Measurements from ENCODE around the gene MLH1.

- TF ChIP-seq, protein P1, sequence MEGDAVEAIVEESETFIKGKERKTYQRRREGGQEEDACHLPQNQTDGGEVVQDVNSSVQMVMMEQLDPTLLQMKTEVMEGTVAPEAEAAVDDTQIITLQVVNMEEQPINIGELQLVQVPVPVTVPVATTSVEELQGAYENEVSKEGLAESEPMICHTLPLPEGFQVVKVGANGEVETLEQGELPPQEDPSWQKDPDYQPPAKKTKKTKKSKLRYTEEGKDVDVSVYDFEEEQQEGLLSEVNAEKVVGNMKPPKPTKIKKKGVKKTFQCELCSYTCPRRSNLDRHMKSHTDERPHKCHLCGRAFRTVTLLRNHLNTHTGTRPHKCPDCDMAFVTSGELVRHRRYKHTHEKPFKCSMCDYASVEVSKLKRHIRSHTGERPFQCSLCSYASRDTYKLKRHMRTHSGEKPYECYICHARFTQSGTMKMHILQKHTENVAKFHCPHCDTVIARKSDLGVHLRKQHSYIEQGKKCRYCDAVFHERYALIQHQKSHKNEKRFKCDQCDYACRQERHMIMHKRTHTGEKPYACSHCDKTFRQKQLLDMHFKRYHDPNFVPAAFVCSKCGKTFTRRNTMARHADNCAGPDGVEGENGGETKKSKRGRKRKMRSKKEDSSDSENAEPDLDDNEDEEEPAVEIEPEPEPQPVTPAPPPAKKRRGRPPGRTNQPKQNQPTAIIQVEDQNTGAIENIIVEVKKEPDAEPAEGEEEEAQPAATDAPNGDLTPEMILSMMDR (conservative IDR thresholded peaks at IDR 0.05; ENCODE audit: low read length): no peak
- no peak for TF ChIP-seq EZH2phosphoT487 (IDR thresholded peaks at IDR 0.05; ENCODE audit: borderline replicate concordance, low read depth, low read length)
Measured at GRCh38 chr3:37082317-37082716, 89.0 kb downstream of the MLH1 start.
